HG02970 (cell line): ENCODE results near the gene POU6F2.

Experiments used
- ATAC-seq: cut with Tn5 transposase; IDR thresholded peaks from one replicate; pipeline ENCODE4 v1.9.1; 2021; ENCODE audit warnings: mild to moderate bottlenecking, moderate library complexity, moderate number of reproducible peaks; ENCODE audit not compliant: unreplicated experiment, low FRiP score

POU6F2 gene

GRCh38 chr7:39100270-39100669, 122.6 kb downstream of the POU6F2 start:
- ATAC-seq: no peak

GRCh38 chr7:39102234-39102633, 124.5 kb downstream of the POU6F2 start:
- no peak for ATAC-seq

- no peak for ATAC-seq
These were observed 128.0 kb downstream of the POU6F2 start for GRCh38 chr7:39105720-39106119.

GRCh38 chr7:39125846-39126245, 148.1 kb downstream of the POU6F2 start:
- ATAC-seq: no peak

- ATAC-seq: no peak
These were observed 149.3 kb downstream of the POU6F2 start for GRCh38 chr7:39127058-39127457.

GRCh38 chr7:39128287-39128843, 150.7 kb downstream of the POU6F2 start:
- ATAC-seq: no peak

GRCh38 chr7:39130274-39130673, 152.6 kb downstream of the POU6F2 start:
- no peak for ATAC-seq

GRCh38 chr7:39130857-39131526, 153.3 kb downstream of the POU6F2 start:
- no peak for ATAC-seq

- ATAC-seq: no peak
These were observed 154.6 kb downstream of the POU6F2 start for GRCh38 chr7:39132306-39132705.

GRCh38 chr7:39133088-39133487, 155.4 kb downstream of the POU6F2 start:
- ATAC-seq: no peak

- ATAC-seq: no peak
These were observed 159.8 kb downstream of the POU6F2 start for GRCh38 chr7:39137480-39137879.

- ATAC-seq: no peak
These were observed 165.0 kb downstream of the POU6F2 start for GRCh38 chr7:39142750-39143149.

- no peak for ATAC-seq
These were observed 166.7 kb downstream of the POU6F2 start for GRCh38 chr7:39144420-39144819.

GRCh38 chr7:39145283-39145682, 167.6 kb downstream of the POU6F2 start:
- ATAC-seq: no peak

- ATAC-seq: no peak
These were observed 168.2 kb downstream of the POU6F2 start for GRCh38 chr7:39145935-39146334.

- no peak for ATAC-seq
These were observed 175.0 kb downstream of the POU6F2 start for GRCh38 chr7:39152701-39153100.

GRCh38 chr7:39153113-39153512, 175.4 kb downstream of the POU6F2 start:
- no peak for ATAC-seq

GRCh38 chr7:39153647-39154046, 175.9 kb downstream of the POU6F2 start:
- ATAC-seq: no peak

- no peak for ATAC-seq
These were observed 177.1 kb downstream of the POU6F2 start for GRCh38 chr7:39154815-39155214.

GRCh38 chr7:39158367-39158766, 180.7 kb downstream of the POU6F2 start:
- no peak for ATAC-seq

- no peak for ATAC-seq
These were observed 184.2 kb downstream of the POU6F2 start for GRCh38 chr7:39161903-39162302.

- no peak for ATAC-seq
These were observed 187.2 kb downstream of the POU6F2 start for GRCh38 chr7:39164887-39165286.
